ENCODE measurements around the gene DDX42. TPM values are rescaled to one million over a fixed set of nuclear protein-coding genes. Genes with fewer than 3 reads are reported as not detected.

Gene DDX42
- total and polyA plus RNA-seq, 2 donors (not counting 1 experiment from before 2014, with no cell fraction given): 61.6 to 170 TPM

- H3K27ac Mint-ChIP-seq: no peak overlapping the region
- H3K4me1 Mint-ChIP-seq: no peaks in the 10 kb centered on the region
Measured at GRCh38 chr17:63798572-63799106, 24.7 kb downstream of the DDX42 start.

GRCh38 chr17:63800783-63801182 is 26.8 kb downstream of the DDX42 start:
- H3K36me3 ChIP-seq (replicated peaks in 1 of 2; ENCODE audit: control extremely low read depth in 1 of 2, control insufficient read depth in 1 of 2, extremely low read depth in 1 of 2, insufficient read depth in 2 of 2, low read length in 1 of 2): peaks cover 3 to 93% of the 10 kb centered on the region in 2 experiments
- H3K4me3 Mint-ChIP-seq: no peak overlapping the region
- TF ChIP-seq CTCF (IDR thresholded peaks at IDR 0.05) (peak; percentile 30), EZH2 (IDR thresholded peaks at IDR 0.05; ENCODE audit: borderline replicate concordance, insufficient read depth, low read depth, low read length, poor library complexity, severe bottlenecking) (no peak)
- no peaks in the 10 kb centered on the region for H3K27me3 ChIP-seq (replicated peaks in 1 of 4; ENCODE audit: control extremely low read depth in 1 of 4, control insufficient read depth in 3 of 4, insufficient read depth in 4 of 4, low read length in 3 of 4)
- ATAC-seq (ENCODE audit: low read depth) (no peak), DNase-seq (no peak)
- no peak overlapping the region for H2AFZ ChIP-seq (ENCODE audit: insufficient read depth, low read depth, low read length, poor library complexity, severe bottlenecking)
- intact Hi-C loops (cut with micrococcal nuclease): no loop called here
- POLR2A ChIA-PET: no interaction called here
- WGBS (ENCODE audit: insufficient coverage): 100% methylated on average over 1 of the region's 1 CpG
- H3K79me2 ChIP-seq (ENCODE audit: control insufficient read depth, insufficient read depth, low read length): peaks cover 13% of the 10 kb centered on the region
- no peaks in the 10 kb centered on the region for H3K4me1 ChIP-seq (ENCODE audit: control insufficient read depth in 2 of 2, insufficient read depth in 2 of 2, low read length in 2 of 2)
- H3K27me3 Mint-ChIP-seq: no peaks in the 10 kb centered on the region
- peaks cover 8% of the 10 kb centered on the region for H4K20me1 ChIP-seq (ENCODE audit: control insufficient read depth, insufficient read depth, low read length, poor library complexity, severe bottlenecking)
- H3K9ac ChIP-seq (ENCODE audit: low read length): no peak overlapping the region
- no peaks in the 10 kb centered on the region for H3K4me1 Mint-ChIP-seq
- no peak overlapping the region for H3K4me3 ChIP-seq (ENCODE audit: control extremely low read depth in 1 of 5, extremely low read depth in 1 of 5, insufficient read depth in 1 of 5, low read depth in 2 of 5, low read length in 4 of 5)
- no peaks in the 10 kb centered on the region for H3K9me3 Mint-ChIP-seq (ENCODE audit: insufficient read depth)
- no peak overlapping the region for H3K4me2 ChIP-seq (replicated peaks; ENCODE audit: low read depth, low read length, poor library complexity, severe bottlenecking)
- H3K9me3 ChIP-seq (ENCODE audit: control extremely low read depth in 1 of 3, control insufficient read depth in 2 of 3, insufficient read depth in 1 of 3, low read length in 2 of 3): no peaks in the 10 kb centered on the region
- H3K27ac ChIP-seq (ENCODE audit: low read length in 2 of 2): no peak overlapping the region
- no peak overlapping the region for H3K27ac Mint-ChIP-seq
- CTCF ChIA-PET: interaction anchor here (1.0 kb wide), 1 partner anchor 15 kb away, joined by 3 read pairs; no protein-coding TSS in a partner anchor

More at GRCh38 chr17:63798572-63799106, 24.7 kb downstream of the DDX42 start:
- POLR2A ChIA-PET: no interaction called here
- Mint-ChIP-seq H3K27me3 (no peaks in the 10 kb centered on the region), H3K9me3 (ENCODE audit: insufficient read depth) (no peaks in the 10 kb centered on the region), H3K4me3 (no peak overlapping the region)
- ATAC-seq (ENCODE audit: low read depth): no peak
- Histone ChIP-seq H3K4me2 (replicated peaks; ENCODE audit: low read depth, low read length, poor library complexity, severe bottlenecking) (no peak overlapping the region), H4K20me1 (ENCODE audit: control insufficient read depth, insufficient read depth, low read length, poor library complexity, severe bottlenecking) (peaks cover 24% of the 10 kb centered on the region), H3K27ac (ENCODE audit: low read length in 2 of 2) (no peak overlapping the region), H3K4me1 (ENCODE audit: control insufficient read depth in 2 of 2, insufficient read depth in 2 of 2, low read length in 2 of 2) (no peaks in the 10 kb centered on the region), H3K79me2 (ENCODE audit: control insufficient read depth, insufficient read depth, low read length) (peaks cover 28% of the 10 kb centered on the region), H3K4me3 (ENCODE audit: control extremely low read depth in 1 of 5, extremely low read depth in 1 of 5, insufficient read depth in 1 of 5, low read depth in 2 of 5, low read length in 4 of 5) (no peak overlapping the region), H3K36me3 (replicated peaks in 1 of 2; ENCODE audit: control extremely low read depth in 1 of 2, control insufficient read depth in 1 of 2, extremely low read depth in 1 of 2, insufficient read depth in 2 of 2, low read length in 1 of 2) (peaks cover 2 to 92% of the 10 kb centered on the region in 2 experiments), H3K9ac (ENCODE audit: low read length) (no peak overlapping the region), H2AFZ (ENCODE audit: insufficient read depth, low read depth, low read length, poor library complexity, severe bottlenecking) (no peak overlapping the region), H3K9me3 (ENCODE audit: control extremely low read depth in 1 of 3, control insufficient read depth in 2 of 3, insufficient read depth in 1 of 3, low read length in 2 of 3) (no peaks in the 10 kb centered on the region), H3K27me3 (replicated peaks in 1 of 4; ENCODE audit: control extremely low read depth in 1 of 4, control insufficient read depth in 3 of 4, insufficient read depth in 4 of 4, low read length in 3 of 4) (no peaks in the 10 kb centered on the region)
- CTCF ChIA-PET: interaction anchor here (0.7 to 1.2 kb wide), 2 partner anchors 27 to 100 kb away, joined by 3 read pairs; no protein-coding TSS in a partner anchor
- WGBS (ENCODE audit: insufficient coverage): no CpG with 5 or more reads among the region's 3 CpGs
- DNase-seq: no peak
- intact Hi-C loops (cut with micrococcal nuclease): no loop called here
- no peak for TF ChIP-seq EZH2 (IDR thresholded peaks at IDR 0.05; ENCODE audit: borderline replicate concordance, insufficient read depth, low read depth, low read length, poor library complexity, severe bottlenecking)
- TF ChIP-seq CTCF (IDR thresholded peaks at IDR 0.05): no peak
